ENCODE results near the gene GGPS1. TPM values are rescaled to one million over a fixed set of nuclear protein-coding genes. Genes with fewer than 3 reads are reported as not detected.

The GGPS1 gene
- total and polyA plus RNA-seq, 2 of the 8 experiments (the other 6 are each of a cell fraction or from before 2014, with no cell fraction given) = 20.9 to 43.6 TPM

- H4K20me1 ChIP-seq (replicated peaks in 1 of 2; ENCODE audit: control insufficient read depth in 1 of 2, insufficient read depth in 2 of 2, low read length in 2 of 2) = no peaks in the 10 kb centered on the region
- H2BK15ac ChIP-seq (ENCODE audit: low read length) = no peak overlapping the region
- no peak overlapping the region for H2BK120ac ChIP-seq (replicated peaks; ENCODE audit: low read depth, low read length)
- no peak overlapping the region for H3K23ac ChIP-seq (ENCODE audit: insufficient read length)
- H3K14ac ChIP-seq (ENCODE audit: insufficient read length) = no peak overlapping the region
- no peak overlapping the region for H3K56ac ChIP-seq (replicated peaks; ENCODE audit: insufficient read length, low read depth, low read length)
- H3K4me3 ChIP-seq (ENCODE audit: extremely low read depth in 1 of 4, insufficient read depth in 2 of 4, low read depth in 3 of 4, low read length in 4 of 4) = no peak overlapping the region
- H2AFZ ChIP-seq (ENCODE audit: low read length) = no peak overlapping the region
- ChIA-PET POLR2A (ENCODE audit: partially characterized antibody) (interaction anchor here (0.6 to 5.4 kb wide), 2 partner anchors 14 to 36 kb away, joined by 3 to 39 read pairs; partner anchors contain the start of genes ARID4B and GGPS1), CTCF (ENCODE audit: partially characterized antibody) (interaction anchor here (0.7 to 3.4 kb wide), 3 partner anchors 8 to 183 kb away, joined by 3 to 10 read pairs (median 3); no protein-coding TSS in a partner anchor)
- H3K9ac ChIP-seq (replicated peaks in 1 of 4; ENCODE audit: extremely low read depth in 1 of 4, low read depth in 3 of 4, low read length in 3 of 4) = no peak overlapping the region
- no peaks in the 10 kb centered on the region for H3K23me2 ChIP-seq (ENCODE audit: low read depth, low read length)
- H4K91ac ChIP-seq (replicated peaks; ENCODE audit: insufficient read length, low read length) = no peak overlapping the region
- no peaks in the 10 kb centered on the region for H3K27me3 ChIP-seq (replicated peaks in 1 of 4; ENCODE audit: control insufficient read depth in 3 of 4, extremely low read depth in 1 of 4, insufficient read depth in 3 of 4, low read length in 3 of 4)
- FAIRE-seq (no peak), DNase-seq (ENCODE audit: low read depth in 1 of 2, low spot score in 2 of 2) (no peak)
- H4K8ac ChIP-seq (ENCODE audit: extremely low read depth, insufficient read depth, low read length) = no peak overlapping the region
- H3K9me3 ChIP-seq (ENCODE audit: insufficient read depth in 2 of 2, low read depth in 1 of 2, low read length in 1 of 2) = no peaks in the 10 kb centered on the region
- no peaks in the 10 kb centered on the region for H3K4me1 ChIP-seq (replicated peaks in 1 of 4; ENCODE audit: control insufficient read depth in 3 of 4, insufficient read depth in 4 of 4, low read length in 3 of 4)
- H2BK20ac ChIP-seq (ENCODE audit: low read length) = no peak overlapping the region
- H3K27ac ChIP-seq (ENCODE audit: low read depth, low read length) = no peak overlapping the region
- no peak overlapping the region for H2BK5ac ChIP-seq (ENCODE audit: low read depth, low read length)
- H3K79me1 ChIP-seq (ENCODE audit: low read depth, low read length) = no peaks in the 10 kb centered on the region
- no peak overlapping the region for H3K18ac ChIP-seq (ENCODE audit: extremely low read depth, low read length)
- no peak overlapping the region for H3K4ac ChIP-seq (replicated peaks; ENCODE audit: insufficient read length, low read depth, low read length)
- 93% methylated on average over 3 of the region's 3 CpGs; no CpG with 5 or more reads in 1 of the 2 experiments for WGBS, 2 experiments (ENCODE audit: extremely low coverage in 1 of 2, insufficient coverage in 1 of 2, insufficient read length in 1 of 2, insufficient replicate concordance in 2 of 2, low coverage in 1 of 2, low lambda C conversion rate in 2 of 2, missing lambda C conversion rate in 1 of 2)
- H2AK5ac ChIP-seq (ENCODE audit: low read depth, low read length) = no peak overlapping the region
- no peak overlapping the region for H3K4me2 ChIP-seq (ENCODE audit: insufficient read depth in 1 of 2, low read depth in 2 of 2, low read length in 2 of 2)
- peaks cover 2 to 20% (median 10%) of the 10 kb centered on the region in 4 experiments; a peak in 5 of 8 replicates for H3K36me3 ChIP-seq (ENCODE audit: control insufficient read depth in 2 of 4, insufficient read depth in 4 of 4, low read length in 3 of 4)
- no peaks in the 10 kb centered on the region for H3K79me2 ChIP-seq (ENCODE audit: control insufficient read depth in 1 of 2, insufficient read depth in 2 of 2, low read length in 2 of 2)
- no peak overlapping the region for H2BK12ac ChIP-seq (ENCODE audit: low read depth, low read length)
- H4K5ac ChIP-seq (ENCODE audit: insufficient read length, low read depth, low read length) = no peak overlapping the region
- TF ChIP-seq CREB1 (IDR thresholded peaks at IDR 0.05) = no peak
- TF ChIP-seq KDM1A (IDR thresholded peaks at IDR 0.05; ENCODE audit: borderline replicate concordance, low read length) = no peak
- TF ChIP-seq CTCF (IDR thresholded peaks at IDR 0.05; ENCODE audit: control extremely low read depth in 1 of 3, insufficient read depth in 1 of 3, low read depth in 1 of 3, low read length in 3 of 3) = no peak
- no peak for TF ChIP-seq SP4 (IDR thresholded peaks at IDR 0.05; ENCODE audit: low read length)
- no peak for TF ChIP-seq CTBP2 (IDR thresholded peaks at IDR 0.05; ENCODE audit: borderline replicate concordance, insufficient read depth, insufficient read length, low read length)
- no peak for TF ChIP-seq CHD1 (IDR thresholded peaks at IDR 0.05; ENCODE audit: low read depth, low read length)
- TF ChIP-seq TAF7 (optimal IDR thresholded peaks at IDR 0.05; ENCODE audit: borderline replicate concordance, low read depth, low read length) = no peak
- TF ChIP-seq SRF (IDR thresholded peaks at IDR 0.05; ENCODE audit: low read depth, low read length) = no peak
- no peak for TF ChIP-seq GTF2F1 (IDR thresholded peaks at IDR 0.05; ENCODE audit: borderline replicate concordance, low read depth, low read length)
- no peak for TF ChIP-seq EZH2 (IDR thresholded peaks at IDR 0.05; ENCODE audit: low read depth, low read length, severe bottlenecking)
- TF ChIP-seq EP300 (IDR thresholded peaks at IDR 0.05; ENCODE audit: borderline replicate concordance in 1 of 2, low read depth in 2 of 2, low read length in 2 of 2) = no peak
These were observed 14.1 kb downstream of the GGPS1 start for GRCh38 chr1:235342471-235342870.

Data from H1 (cell line).